Measurements from ENCODE around the gene AGAP3. TPM values are rescaled to one million over a fixed set of nuclear protein-coding genes. Genes with fewer than 3 reads are reported as not detected.

Gene AGAP3
- polyA plus RNA-seq, 1 experiment: 52.1 TPM

GRCh38 chr7:151101621-151102396 lies 15.5 kb downstream of the AGAP3 start:
- POLR2A ChIA-PET: no interaction called here
- no peak for DNase-seq (ENCODE audit: low read depth)
- no peak overlapping the region for H3K4me3 ChIP-seq (ENCODE audit: low read depth, low read length)
- no peaks in the 10 kb centered on the region for H3K27me3 ChIP-seq (ENCODE audit: control insufficient read depth, insufficient read depth, low read length)
- H3K36me3 ChIP-seq (ENCODE audit: control insufficient read depth, insufficient read depth, low read length): peaks cover 1% of the 10 kb centered on the region; the same call in 1 of the 2 replicates
- TF ChIP-seq CTCF (IDR thresholded peaks at IDR 0.05; ENCODE audit: insufficient read depth, low read depth, low read length): no peak
- CTCF ChIA-PET: interaction anchor here (2.3 to 3.2 kb wide), 2 partner anchors 9 to 83 kb away, joined by 11 to 16 read pairs; no protein-coding TSS in a partner anchor

GRCh38 chr7:151102991-151103390 lies 16.7 kb downstream of the AGAP3 start:
- no peak for TF ChIP-seq CTCF (IDR thresholded peaks at IDR 0.05; ENCODE audit: insufficient read depth, low read depth, low read length)
- DNase-seq (ENCODE audit: low read depth): no peak
- Histone ChIP-seq H3K36me3 (ENCODE audit: control insufficient read depth, insufficient read depth, low read length) (no peaks in the 10 kb centered on the region; the same call in 1 of the 2 replicates), H3K4me3 (ENCODE audit: low read depth, low read length) (no peak overlapping the region), H3K27me3 (ENCODE audit: control insufficient read depth, insufficient read depth, low read length) (no peaks in the 10 kb centered on the region)
- ChIA-PET POLR2A (no interaction called here), CTCF (interaction anchor here (0.9 to 3.2 kb wide), 4 partner anchors 11 to 84 kb away, joined by 3 to 16 read pairs (median 4); partner anchors contain the start of gene CDK5)

GRCh38 chr7:151103973-151104372 lies 17.7 kb downstream of the AGAP3 start:
- ChIA-PET CTCF (interaction anchor here (0.7 to 3.2 kb wide), 6 partner anchors 8 to 85 kb away, joined by 3 to 16 read pairs (median 4); partner anchors contain the start of gene CDK5), POLR2A (no interaction called here)
- TF ChIP-seq CTCF (IDR thresholded peaks at IDR 0.05; ENCODE audit: insufficient read depth, low read depth, low read length): no peak
- Histone ChIP-seq H3K4me3 (ENCODE audit: low read depth, low read length) (no peak overlapping the region), H3K36me3 (ENCODE audit: control insufficient read depth, insufficient read depth, low read length) (no peaks in the 10 kb centered on the region; the same call in 1 of the 2 replicates), H3K27me3 (ENCODE audit: control insufficient read depth, insufficient read depth, low read length) (no peaks in the 10 kb centered on the region)
- no peak for DNase-seq (ENCODE audit: low read depth)

GRCh38 chr7:151104411-151105235 lies 18.3 kb downstream of the AGAP3 start:
- no peaks in the 10 kb centered on the region; the same call in 1 of the 2 replicates for H3K36me3 ChIP-seq (ENCODE audit: control insufficient read depth, insufficient read depth, low read length)
- ChIA-PET CTCF (interaction anchor here (0.7 to 3.2 kb wide), 6 partner anchors 9 to 86 kb away, joined by 3 to 16 read pairs (median 4); no protein-coding TSS in a partner anchor), POLR2A (interaction anchor here (0.6 kb wide), 1 partner anchor 23 kb away, joined by 3 read pairs; no protein-coding TSS in a partner anchor)
- no peaks in the 10 kb centered on the region for H3K27me3 ChIP-seq (ENCODE audit: control insufficient read depth, insufficient read depth, low read length)
- no peak for TF ChIP-seq CTCF (IDR thresholded peaks at IDR 0.05; ENCODE audit: insufficient read depth, low read depth, low read length)
- H3K4me3 ChIP-seq (ENCODE audit: low read depth, low read length): no peak overlapping the region
- peak; percentile 73 for DNase-seq (ENCODE audit: low read depth)

GRCh38 chr7:151107882-151108281 lies 21.6 kb downstream of the AGAP3 start:
- no peak for DNase-seq (ENCODE audit: low read depth)
- TF ChIP-seq CTCF (IDR thresholded peaks at IDR 0.05; ENCODE audit: insufficient read depth, low read depth, low read length): no peak
- ChIA-PET POLR2A (no interaction called here), CTCF (interaction anchor here (1.1 to 8.6 kb wide), 5 partner anchors 16 to 145 kb away, joined by 3 to 143 read pairs (median 11); partner anchors contain the start of gene AGAP3)
- no peaks in the 10 kb centered on the region for H3K27me3 ChIP-seq (ENCODE audit: control insufficient read depth, insufficient read depth, low read length)
- no peak overlapping the region for H3K4me3 ChIP-seq (ENCODE audit: low read depth, low read length)
- no peaks in the 10 kb centered on the region; the same call in 1 of the 2 replicates for H3K36me3 ChIP-seq (ENCODE audit: control insufficient read depth, insufficient read depth, low read length)

Measured in BJ (cell line).